IMR-90 (cell line): Measurements from ENCODE around the gene NFKBIA. TPM values are rescaled to one million over a fixed set of nuclear protein-coding genes. Genes with fewer than 3 reads are reported as not detected.

Experiments used
- ATAC-seq: fragments of 200-7000 bp; cut with Tn5 transposase; 2 replicates; pipeline ENCODE4 v1.9.1; 2020; ENCODE audit warnings: low read depth, mild to moderate bottlenecking, moderate library complexity
- BruUV-seq: library from RNA; stranded (reverse); fragments of 400-500 nt; replicated peaks from 2 replicates; lab custom pipeline; 2021; lab: Mats Ljungman, UMichigan
- CTCF ChIA-PET: fragments of 300-600 bp; formaldehyde crosslinking; extraction: SDS; loops from one replicate; lab custom pipeline; 2021; ENCODE audit warnings: antibody characterized with exemption; lab: Yijun Ruan, JAX
- POLR2A ChIA-PET: fragments of 300-600 bp; sonication (Branson Sonifier 250); formaldehyde crosslinking; loops from one replicate; lab custom pipeline; 2022; ENCODE audit warnings: antibody characterized with exemption; ENCODE audit not compliant: unreplicated experiment; lab: Charles Lee
- DNase-seq: peaks from one replicate; pipeline ENCODE4 v3.0.0; 2013
- H2AFZ ChIP-seq: replicated peaks from 2 replicates; pipeline ENCODE3; 2013; ENCODE audit warnings: low read length, mild to moderate bottlenecking; ENCODE audit not compliant: poor library complexity
- H2AK5ac ChIP-seq: 2 replicates; pipeline ENCODE4 v1.6.1; 2013; ENCODE audit warnings: low read depth, low read length, inconsistent platforms
- H2AK9ac ChIP-seq: replicated peaks from 2 replicates; pipeline ENCODE3; 2013; ENCODE audit warnings: mild to moderate bottlenecking, low read depth, low read length, moderate library complexity; ENCODE audit not compliant: poor library complexity
- H2BK120ac ChIP-seq: 2 replicates; pipeline ENCODE4 v1.6.1; 2013; ENCODE audit warnings: low read depth, low read length, inconsistent platforms
- H2BK15ac ChIP-seq: 3 replicates; pipeline ENCODE4 v1.6.1; 2013; ENCODE audit warnings: low read depth, low read length, inconsistent platforms
- H2BK20ac ChIP-seq: 2 replicates; pipeline ENCODE4 v1.6.1; 2013; ENCODE audit warnings: low read depth, mild to moderate bottlenecking, inconsistent platforms, low read length, moderate library complexity
- H2BK5ac ChIP-seq: 2 replicates; pipeline ENCODE4 v1.6.1; 2013; ENCODE audit warnings: mild to moderate bottlenecking, low read depth, low read length, inconsistent platforms; ENCODE audit not compliant: poor library complexity, severe bottlenecking
- H3K14ac ChIP-seq: replicated peaks from 2 replicates; pipeline ENCODE4 v1.6.1; 2013; ENCODE audit warnings: low read depth, low read length, inconsistent platforms
- H3K18ac ChIP-seq: 2 replicates; pipeline ENCODE4 v1.6.1; 2013; ENCODE audit warnings: low read depth, low read length, control low read depth
- H3K23ac ChIP-seq: 2 replicates; pipeline ENCODE4 v1.6.1; 2013; ENCODE audit warnings: low read depth, low read length, inconsistent platforms
- H3K27ac ChIP-seq: 2 replicates; pipeline ENCODE4 v1.5.1; 2013; ENCODE audit warnings: mild to moderate bottlenecking, control low read depth, low read length; ENCODE audit not compliant: insufficient read depth
- H3K27me3 ChIP-seq: 2 replicates; pipeline ENCODE4 v1.6.1; 2013; ENCODE audit warnings: low read length; ENCODE audit not compliant: control insufficient read depth, insufficient read depth
- H3K36me3 ChIP-seq: 2 replicates; pipeline ENCODE4 v1.6.1; 2013; ENCODE audit warnings: low read length, mixed read lengths; ENCODE audit not compliant: control insufficient read depth, insufficient read depth
- H3K4ac ChIP-seq: 2 replicates; pipeline ENCODE4 v1.6.1; 2013; ENCODE audit warnings: low read depth, low read length, inconsistent platforms
- H3K4me1 ChIP-seq: 2 replicates; pipeline ENCODE4 v1.6.1; 2013; ENCODE audit warnings: low read length, mixed read lengths; ENCODE audit not compliant: control insufficient read depth, insufficient read depth
- H3K4me2 ChIP-seq: 2 replicates; pipeline ENCODE4 v1.6.1; 2013; ENCODE audit warnings: low read depth, mild to moderate bottlenecking, control low read depth, low read length, moderate library complexity
- H3K4me3 ChIP-seq: 2 replicates; pipeline ENCODE4 v1.5.1; 2013; ENCODE audit warnings: low read depth, mild to moderate bottlenecking, control low read depth, low read length, moderate library complexity; ENCODE audit not compliant: insufficient read depth
- H3K56ac ChIP-seq: 2 replicates; pipeline ENCODE4 v1.6.1; 2013; ENCODE audit warnings: low read length, inconsistent platforms; ENCODE audit not compliant: insufficient read depth; ENCODE audit errors: extremely low read depth
- H3K79me1 ChIP-seq, 2 experiments: 2 replicates each; pipeline ENCODE4 v1.6.1; 2013; ENCODE audit warnings: low read length in 2 of 2, inconsistent platforms in 1 of 2, low read depth in 1 of 2
- H3K9ac ChIP-seq: 2 replicates; pipeline ENCODE4 v1.6.1; 2013; ENCODE audit warnings: low read depth, low read length, control low read depth
- H3K9me1 ChIP-seq: 2 replicates; pipeline ENCODE4 v1.6.1; 2013; ENCODE audit warnings: low read length, inconsistent platforms; ENCODE audit not compliant: insufficient read depth
- H3K9me3 ChIP-seq: 2 replicates; pipeline ENCODE4 v1.6.1; 2013; ENCODE audit warnings: low read length; ENCODE audit not compliant: control insufficient read depth, insufficient read depth
- H4K20me1 ChIP-seq: 2 replicates; pipeline ENCODE4 v1.6.1; 2013; ENCODE audit warnings: low read length, inconsistent platforms; ENCODE audit not compliant: insufficient read depth
- H4K5ac ChIP-seq: 2 replicates; pipeline ENCODE4 v1.6.1; 2013; ENCODE audit warnings: mild to moderate bottlenecking, low read depth, low read length, control low read depth
- H4K8ac ChIP-seq, 2 experiments: 2 replicates each; pipeline ENCODE4 v1.6.1; 2013; ENCODE audit warnings: low read depth in 2 of 2, low read length in 2 of 2, control low read depth in 1 of 2, inconsistent platforms in 1 of 2
- H4K91ac ChIP-seq: 2 replicates; pipeline ENCODE4 v1.6.1; 2013; ENCODE audit warnings: low read depth, low read length, inconsistent platforms; ENCODE audit not compliant: insufficient read depth
- MAFK ChIP-seq: IDR thresholded peaks from 2 replicates; pipeline ENCODE4 v1.6.1; 2012; ENCODE audit warnings: low read depth, low read length, improper control_type of control experiment
- NFE2L2 ChIP-seq: fragments of 150-350 bp; IDR thresholded peaks from 2 replicates; pipeline ENCODE4 v1.6.1; 2016; ENCODE audit warnings: low read depth, mild to moderate bottlenecking, low read length
- RCOR1 ChIP-seq: IDR thresholded peaks from 2 replicates; pipeline ENCODE4 v1.6.1; 2012; ENCODE audit warnings: mild to moderate bottlenecking, low read length, improper control_type of control experiment; ENCODE audit not compliant: insufficient replicate concordance
- WGBS, 2 experiments: methylation state at CpG; one replicate each; pipeline versions ENCODE4 v1.1.5 to v1.1.7; 2013; ENCODE audit warnings: missing lambda C conversion rate in 2 of 2; ENCODE audit not compliant: insufficient read length in 1 of 2; ENCODE audit errors: extremely low coverage in 2 of 2; 5-methylcytosine and 5-hydroxymethylcytosine counted together
- dilution Hi-C: fragments of 300-500 bp; cut with HindIII; formaldehyde crosslinking; loops from one replicate; pipeline ENCODE4 v1.14.3; 2018; ENCODE audit warnings: low sequenced_read_pairs; ENCODE audit not compliant: unreplicated experiment
- in situ Hi-C: fragments of 300-500 bp; cut with MboI; formaldehyde crosslinking; loops from 3 replicates; pipeline ENCODE4 v1.14.3; 2019; ENCODE audit warnings: low sequenced_read_pairs, inconsistent platforms, mixed read lengths
- intact Hi-C: fragments of 100-400 bp; cut with micrococcal nuclease; formaldehyde crosslinking; loops from 2 replicates; pipeline ENCODE4 v1.10.0; 2022
- polyA plus RNA-seq, 3 experiments: library from polyadenylated mRNA; depleted of rRNA; stranded (reverse); fragments of >200 nt; gene quantifications; 2 replicates each; pipeline ENCODE4 v1.2.3, GENCODE V29; 2012; ENCODE audit warnings: low replicate concordance in 1 of 3
- total RNA-seq: library from RNA; depleted of rRNA; stranded (reverse); fragments of >200 nt; gene quantifications from 2 replicates; pipeline ENCODE4 v1.2.3, GENCODE V29; 2012
- TF ChIP-seq, protein P1 (sequence below): fragments of 150-350 bp; IDR thresholded peaks from 2 replicates; pipeline ENCODE4 v1.6.1; 2017; ENCODE audit warnings: mild to moderate bottlenecking, antibody characterized with exemption, low read length, low read depth
- TF ChIP-seq, protein P2 (sequence below): conservative IDR thresholded peaks from 2 replicates; pipeline ENCODE4 v1.5.1; 2012; ENCODE audit warnings: mild to moderate bottlenecking, low read depth, low read length, improper control_type of control experiment

NFKBIA gene
- total and polyA plus RNA-seq, 2 of the 4 experiments (the other 2 are of a cell fraction) = 71.1 to 97.1 TPM

DNA sequence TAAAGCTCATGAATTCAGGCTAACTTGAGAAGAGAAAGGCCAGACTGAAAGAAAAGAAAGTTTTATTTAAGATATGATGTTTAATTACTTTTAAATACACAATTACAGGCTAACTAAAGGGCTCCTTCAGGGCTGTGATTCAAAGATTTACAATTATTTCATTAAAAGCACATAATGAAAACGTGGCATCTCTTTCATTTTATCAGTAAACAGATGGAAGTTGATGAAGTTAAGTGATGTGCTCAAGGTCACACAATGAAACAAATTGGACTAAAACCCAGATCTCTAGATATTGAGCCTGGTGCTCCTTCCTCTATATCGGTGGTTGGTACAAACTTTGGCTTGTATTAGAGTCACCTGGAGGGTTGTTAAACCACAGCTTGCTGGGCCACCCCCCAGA, 13.5 kb upstream of the NFKBIA start:
- Histone ChIP-seq H2AK9ac (no peak overlapping the region), H3K36me3 (no peaks in the 10 kb centered on the region), H3K14ac (no peak overlapping the region), H3K23ac (no peak overlapping the region), H2BK120ac (no peak overlapping the region), H4K8ac (no peak overlapping the region), H3K4ac (no peak overlapping the region), H3K9me3 (no peaks in the 10 kb centered on the region), H3K27ac (no peak overlapping the region), H3K4me3 (no peak overlapping the region), H4K5ac (no peak overlapping the region), H3K79me1 (peaks cover 0 to 3% of the 10 kb centered on the region in 2 experiments; a peak in 1 of 4 replicates), H3K18ac (no peak overlapping the region), H3K4me2 (no peak overlapping the region), H3K9me1 (peaks cover 16% of the 10 kb centered on the region), H3K56ac (no peak overlapping the region), H4K91ac (no peak overlapping the region), H2BK15ac (no peak overlapping the region), H2AK5ac (no peak overlapping the region), H3K27me3 (no peaks in the 10 kb centered on the region), H4K20me1 (no peaks in the 10 kb centered on the region), H2AFZ (no peak overlapping the region), H3K9ac (no peak overlapping the region), H2BK20ac (no peak overlapping the region), H3K4me1 (peaks cover 16% of the 10 kb centered on the region), H2BK5ac (no peak overlapping the region)
- dilution Hi-C loops = no loop called here
- in situ Hi-C loops = loop anchor here (25.0 kb wide), 1 partner anchor 756 kb away; no protein-coding TSS in a partner anchor
- intact Hi-C loops = loop anchor here (10.0 kb wide), 2 partner anchors 373 to 543 kb away; partner anchors contain the start of genes BAZ1A and FAM177A1
- ATAC-seq = no peak
- TF ChIP-seq, protein P1, sequence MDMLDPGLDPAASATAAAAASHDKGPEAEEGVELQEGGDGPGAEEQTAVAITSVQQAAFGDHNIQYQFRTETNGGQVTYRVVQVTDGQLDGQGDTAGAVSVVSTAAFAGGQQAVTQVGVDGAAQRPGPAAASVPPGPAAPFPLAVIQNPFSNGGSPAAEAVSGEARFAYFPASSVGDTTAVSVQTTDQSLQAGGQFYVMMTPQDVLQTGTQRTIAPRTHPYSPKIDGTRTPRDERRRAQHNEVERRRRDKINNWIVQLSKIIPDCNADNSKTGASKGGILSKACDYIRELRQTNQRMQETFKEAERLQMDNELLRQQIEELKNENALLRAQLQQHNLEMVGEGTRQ = no peak
- TF ChIP-seq, protein P2, sequence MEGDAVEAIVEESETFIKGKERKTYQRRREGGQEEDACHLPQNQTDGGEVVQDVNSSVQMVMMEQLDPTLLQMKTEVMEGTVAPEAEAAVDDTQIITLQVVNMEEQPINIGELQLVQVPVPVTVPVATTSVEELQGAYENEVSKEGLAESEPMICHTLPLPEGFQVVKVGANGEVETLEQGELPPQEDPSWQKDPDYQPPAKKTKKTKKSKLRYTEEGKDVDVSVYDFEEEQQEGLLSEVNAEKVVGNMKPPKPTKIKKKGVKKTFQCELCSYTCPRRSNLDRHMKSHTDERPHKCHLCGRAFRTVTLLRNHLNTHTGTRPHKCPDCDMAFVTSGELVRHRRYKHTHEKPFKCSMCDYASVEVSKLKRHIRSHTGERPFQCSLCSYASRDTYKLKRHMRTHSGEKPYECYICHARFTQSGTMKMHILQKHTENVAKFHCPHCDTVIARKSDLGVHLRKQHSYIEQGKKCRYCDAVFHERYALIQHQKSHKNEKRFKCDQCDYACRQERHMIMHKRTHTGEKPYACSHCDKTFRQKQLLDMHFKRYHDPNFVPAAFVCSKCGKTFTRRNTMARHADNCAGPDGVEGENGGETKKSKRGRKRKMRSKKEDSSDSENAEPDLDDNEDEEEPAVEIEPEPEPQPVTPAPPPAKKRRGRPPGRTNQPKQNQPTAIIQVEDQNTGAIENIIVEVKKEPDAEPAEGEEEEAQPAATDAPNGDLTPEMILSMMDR = no peak
- TF ChIP-seq MAFK (no peak), RCOR1 (no peak), NFE2L2 (no peak)
- WGBS, 2 experiments = no CpG with 5 or more reads among the region's 2 CpGs
- CTCF ChIA-PET = interaction anchor here (0.7 kb wide), 1 partner anchor 25 kb away, joined by 6 read pairs; no protein-coding TSS in a partner anchor
- no peak for DNase-seq
- POLR2A ChIA-PET = no interaction called here
- no TSS peak for BruUV-seq
